GM19455 (cell line): Measurements from ENCODE around the gene HSD3B7.
"Not testable (repeated sequence)": the region's sequence is repeated elsewhere in the genome, so short reads cannot be mapped to it uniquely, and the experiment has no call there.

Experiments
- ATAC-seq: cut with Tn5 transposase; IDR thresholded peaks from one replicate; pipeline ENCODE4 v1.9.1; 2021; ENCODE audit not compliant: unreplicated experiment

Gene HSD3B7

GRCh38 chr16:30984669-30985400 is at the start of gene HSD3B7:
TSS of gene HSD3B7 (plus strand) at chr16:30985207. CDS start at chr16:30985659, 452 bp downstream.
- ATAC-seq: no peak

DNA sequence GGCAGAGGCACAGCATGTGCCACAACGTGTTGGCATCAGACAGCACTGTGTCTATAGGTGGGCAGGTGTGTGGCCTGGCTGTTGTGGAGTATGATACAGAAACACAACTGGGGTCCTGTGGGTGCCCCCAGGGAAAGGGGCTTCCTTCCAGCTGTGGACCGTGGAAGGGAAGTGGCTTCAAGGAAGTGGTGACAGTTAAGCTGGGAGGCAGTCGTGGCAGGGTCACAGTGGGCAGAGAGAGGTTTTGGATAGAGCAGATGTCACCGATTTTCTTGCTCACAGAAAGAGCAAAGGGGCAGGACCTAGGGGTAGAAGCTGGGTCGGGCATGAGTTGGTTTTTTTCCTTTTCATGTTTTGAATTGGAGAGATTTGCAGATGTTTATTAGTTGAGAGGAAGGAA is 47.3 kb upstream of the HSD3B7 start:
- ATAC-seq: no peak

DNA sequence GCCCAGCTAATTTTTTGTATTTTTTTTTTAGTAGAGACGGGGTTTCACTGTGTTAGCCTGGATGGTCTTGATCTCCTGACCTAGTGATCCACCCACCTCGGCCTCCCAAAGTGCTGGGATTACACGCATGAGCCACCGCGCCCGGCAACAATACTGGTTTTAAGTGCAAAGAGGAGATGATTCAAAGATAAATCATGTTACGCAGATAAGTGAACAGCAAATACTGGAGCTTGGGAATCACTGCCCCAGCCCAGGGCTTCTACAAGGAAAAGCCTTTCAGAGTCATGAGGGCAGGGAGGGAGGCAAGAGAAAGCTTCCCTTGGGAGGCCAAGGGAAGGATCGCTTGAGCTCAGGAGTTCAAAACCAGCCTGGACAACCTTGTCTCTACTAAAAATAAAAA is 45.4 kb upstream of the HSD3B7 start:
- ATAC-seq: not testable (repeated sequence)

GRCh38 chr16:30941600-30942425 is 43.2 kb upstream of the HSD3B7 start:
- peak; percentile 80 for ATAC-seq

DNA sequence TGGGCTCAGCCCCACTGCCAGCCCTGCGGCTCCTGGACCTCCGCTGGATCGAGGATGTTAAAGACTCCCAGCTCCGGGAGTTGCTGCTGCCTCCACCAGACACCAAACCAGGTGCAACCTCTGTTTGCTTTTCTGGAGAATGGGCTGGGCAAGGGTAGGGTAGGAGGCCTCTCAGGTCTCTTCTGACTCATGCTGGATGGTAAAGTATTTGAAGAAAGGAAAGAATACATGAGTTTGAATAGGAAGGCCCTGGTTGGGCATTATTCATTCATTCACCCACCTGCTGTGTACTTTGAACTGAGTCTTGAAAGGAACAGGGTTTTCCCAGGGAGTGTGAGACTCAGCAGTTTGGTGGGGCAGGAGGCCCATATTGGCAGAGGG is 42.6 kb upstream of the HSD3B7 start:
- ATAC-seq: no peak

GRCh38 chr16:30944352-30944751 is 40.7 kb upstream of the HSD3B7 start:
- ATAC-seq: no peak

- ATAC-seq: no peak
These were observed 38.1 kb upstream of the HSD3B7 start for GRCh38 chr16:30946671-30947540.

- no peak for ATAC-seq
These were observed 37.5 kb upstream of the HSD3B7 start for GRCh38 chr16:30947541-30947858.

- ATAC-seq: peak; percentile 12
These were observed 36.9 kb upstream of the HSD3B7 start for GRCh38 chr16:30947859-30948666.

- ATAC-seq: peak; percentile 68
These were observed 36.0 kb upstream of the HSD3B7 start, which contains the start of gene ORAI3 for GRCh38 chr16:30948667-30949649. TSS of gene ORAI3 (plus strand) at chr16:30949068. CDS start at chr16:30949290, 222 bp downstream.

DNA sequence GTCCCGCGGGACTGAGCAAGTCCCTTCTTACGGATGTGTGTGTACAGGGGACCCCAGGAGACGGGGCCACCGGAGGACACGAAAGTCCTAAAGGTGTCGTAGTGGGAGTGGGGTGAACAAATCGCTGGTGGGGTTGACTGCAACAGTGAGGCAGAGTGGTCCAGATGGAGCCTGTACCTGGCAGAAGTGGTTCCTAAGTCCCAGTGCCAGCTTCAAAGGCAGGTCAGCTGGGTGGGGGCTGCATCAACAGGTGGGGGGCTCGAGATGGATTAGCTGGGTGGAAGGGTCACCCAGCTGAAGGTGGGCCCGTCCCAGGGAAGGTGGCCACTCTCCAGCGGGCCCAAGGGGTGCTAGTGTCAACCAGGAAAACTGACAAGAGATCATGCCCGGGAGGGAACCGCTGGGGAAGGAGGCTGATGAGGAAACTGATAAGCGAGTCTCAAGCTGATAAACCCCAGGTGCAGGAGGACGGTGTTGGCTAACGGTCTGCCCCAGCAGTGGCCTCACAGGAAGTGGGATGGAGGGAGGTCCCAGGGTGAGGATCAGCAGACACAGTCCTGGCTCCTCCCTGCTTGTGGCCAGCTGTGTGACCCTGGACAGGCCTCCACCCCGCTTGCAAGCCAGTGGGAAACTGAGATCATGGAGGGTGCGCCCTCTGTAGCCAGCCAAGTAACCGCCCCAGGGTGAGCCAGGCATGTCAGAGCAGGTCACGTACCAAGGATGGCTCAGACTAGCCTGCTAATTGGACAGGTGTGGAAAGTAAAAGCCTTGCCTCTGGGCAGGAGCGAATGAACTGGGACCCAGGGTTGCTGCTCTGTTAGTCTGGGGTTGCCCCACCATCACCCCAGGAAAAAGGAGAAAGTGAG is 35.1 kb upstream of the HSD3B7 start:
- ATAC-seq: peak; percentile 45

DNA sequence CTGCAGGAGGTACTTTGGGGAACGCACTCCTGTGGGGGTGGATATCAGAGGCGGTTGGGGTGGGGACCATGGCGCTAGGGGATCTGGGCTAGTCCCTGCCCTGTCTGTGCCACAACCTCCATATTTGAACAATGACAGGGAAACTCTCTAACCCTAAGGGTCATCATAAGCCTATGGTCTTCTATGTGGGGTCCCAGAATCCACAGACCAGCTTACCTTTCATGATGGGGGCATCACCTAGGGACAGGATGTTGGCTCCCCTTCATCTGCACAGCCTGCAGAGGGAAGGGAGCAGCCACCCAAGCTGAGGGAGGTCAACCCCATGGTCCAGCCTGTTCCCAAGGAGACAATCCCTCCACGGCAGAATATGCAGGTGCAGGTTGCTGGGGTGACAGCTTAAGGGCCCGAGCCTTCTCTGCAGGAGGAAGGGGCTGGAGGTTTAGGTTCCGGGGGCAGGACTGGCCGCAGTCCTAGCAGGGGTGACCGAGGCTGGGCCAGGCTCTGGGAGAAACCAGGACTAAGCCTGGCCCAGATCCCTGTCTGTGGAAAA is 34.4 kb upstream of the HSD3B7 start:
- no peak for ATAC-seq

GRCh38 chr16:30951193-30951592 is 33.8 kb upstream of the HSD3B7 start:
- no peak for ATAC-seq

- ATAC-seq: no peak
These were observed 33.3 kb upstream of the HSD3B7 start for GRCh38 chr16:30951750-30952149.

DNA sequence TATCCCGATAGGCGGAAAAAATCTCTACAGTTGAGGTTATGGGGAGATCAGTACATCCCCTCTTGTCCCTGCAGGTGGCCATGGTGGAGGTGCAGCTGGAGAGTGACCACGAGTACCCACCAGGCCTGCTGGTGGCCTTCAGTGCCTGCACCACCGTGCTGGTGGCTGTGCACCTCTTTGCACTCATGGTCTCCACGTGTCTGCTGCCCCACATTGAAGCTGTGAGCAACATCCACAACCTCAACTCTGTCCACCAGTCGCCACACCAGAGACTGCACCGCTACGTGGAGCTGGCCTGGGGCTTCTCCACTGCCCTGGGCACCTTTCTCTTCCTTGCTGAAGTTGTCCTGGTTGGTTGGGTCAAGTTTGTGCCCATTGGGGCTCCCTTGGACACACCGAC is 31.9 kb upstream of the HSD3B7 start:
- ATAC-seq: no peak

DNA sequence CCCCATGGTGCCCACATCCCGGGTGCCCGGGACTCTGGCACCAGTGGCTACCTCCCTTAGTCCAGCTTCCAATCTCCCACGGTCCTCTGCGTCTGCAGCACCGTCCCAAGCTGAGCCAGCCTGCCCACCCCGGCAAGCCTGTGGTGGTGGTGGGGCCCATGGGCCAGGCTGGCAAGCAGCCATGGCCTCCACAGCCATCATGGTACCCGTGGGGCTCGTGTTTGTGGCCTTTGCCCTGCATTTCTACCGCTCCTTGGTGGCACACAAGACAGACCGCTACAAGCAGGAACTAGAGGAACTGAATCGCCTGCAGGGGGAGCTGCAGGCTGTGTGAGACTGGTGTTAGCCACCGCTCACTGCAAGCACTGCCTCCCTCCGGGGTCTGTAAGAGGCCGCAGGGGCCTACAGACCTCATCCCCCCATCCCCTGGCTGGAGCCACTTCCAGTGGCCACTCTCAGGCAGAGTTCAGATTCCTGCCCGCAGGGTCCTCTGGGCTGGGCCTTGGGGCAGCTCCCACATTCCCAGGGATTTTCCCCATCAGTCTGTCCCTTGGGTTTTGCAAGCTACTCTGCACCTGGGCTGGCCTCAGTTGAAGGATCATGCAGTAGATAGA is 31.4 kb upstream of the HSD3B7 start:
- ATAC-seq: no peak

- ATAC-seq: no peak
These were observed 30.0 kb upstream of the HSD3B7 start for GRCh38 chr16:30954993-30955392.
